SU-DHL-6 (cell line): Measurements from ENCODE around the gene KRTAP9-1.

Experiments used
- H2AFZ ChIP-seq: fragments of 200-600 bp; sonication (generic); 2 replicates; pipeline ENCODE4 v1.6.1; 2014; ENCODE audit warnings: low read depth, mild to moderate bottlenecking, moderate library complexity, mixed read lengths, antibody characterized with exemption, low read length; ENCODE audit not compliant: severe bottlenecking
- H3F3A ChIP-seq: fragments of 200-600 bp; shearing (Covaris generic); 2 replicates; pipeline ENCODE4 v1.6.0; 2016; ENCODE audit warnings: antibody characterized with exemption, mild to moderate bottlenecking; ENCODE audit not compliant: insufficient read depth
- H3K27ac ChIP-seq: fragments of 200-600 bp; sonication (generic); 2 replicates; pipeline ENCODE4 v1.5.1; 2016; ENCODE audit warnings: low read depth, mild to moderate bottlenecking, low read length, moderate library complexity, mixed read lengths
- H3K27me3 ChIP-seq: fragments of 200-600 bp; sonication (generic), shearing (Covaris generic); 2 replicates; pipeline ENCODE4 v1.6.0; 2014; ENCODE audit warnings: mild to moderate bottlenecking, low read length
- H3K36me3 ChIP-seq: fragments of 200-600 bp; sonication (generic); 2 replicates; pipeline ENCODE4 v1.6.1; 2014; ENCODE audit warnings: mild to moderate bottlenecking, low read length, mixed read lengths
- H3K4me2 ChIP-seq: fragments of 300-600, 200-600 bp; shearing (Covaris generic), sonication (generic); 2 replicates; pipeline ENCODE4 v1.6.0; 2014; ENCODE audit warnings: low read length, low read depth, mild to moderate bottlenecking; ENCODE audit not compliant: poor library complexity, severe bottlenecking
- H3K4me3 ChIP-seq: fragments of 200-600 bp; sonication (generic); 2 replicates; pipeline ENCODE4 v1.5.1; 2014; ENCODE audit warnings: antibody characterized with exemption, low read length, mild to moderate bottlenecking, mixed read lengths; ENCODE audit not compliant: insufficient read depth, poor library complexity, severe bottlenecking
- H3K79me2 ChIP-seq: fragments of 200-600 bp; sonication (generic); 2 replicates; pipeline ENCODE4 v1.6.1; 2014; ENCODE audit warnings: mild to moderate bottlenecking, low read length, moderate library complexity; ENCODE audit not compliant: insufficient read depth
- H3K9ac ChIP-seq: fragments of 200-600 bp; sonication (generic); 2 replicates; pipeline ENCODE4 v1.7.0; 2014; ENCODE audit warnings: mild to moderate bottlenecking, low read length
- H3K9me2 ChIP-seq: fragments of 200-600 bp; sonication (generic); replicated peaks from 2 replicates; pipeline ENCODE4 v1.6.1; 2014; ENCODE audit warnings: low read length; ENCODE audit not compliant: insufficient read depth
- H3K9me3 ChIP-seq: fragments of 200-600 bp; sonication (generic); 2 replicates; pipeline ENCODE4 v1.6.1; 2014; ENCODE audit warnings: low read length, mixed read lengths; ENCODE audit not compliant: insufficient read depth
- H4K20me1 ChIP-seq: fragments of 200-600 bp; sonication (generic); 2 replicates; pipeline ENCODE4 v1.6.1; 2014; ENCODE audit warnings: low read depth, mild to moderate bottlenecking, antibody characterized with exemption, low read length, moderate library complexity, mixed read lengths
- EZH2phosphoT487 ChIP-seq: fragments of 200-600 bp; sonication (generic), shearing (Covaris generic); conservative IDR thresholded peaks from 2 replicates; pipeline ENCODE4 v1.6.1; 2018; ENCODE audit warnings: mild to moderate bottlenecking, antibody characterized with exemption, low read length, moderate library complexity, mixed read lengths
- TF ChIP-seq, protein P1 (sequence below): fragments of 200-600 bp; sonication (generic); IDR thresholded peaks from one replicate; pipeline ENCODE4 v1.5.1; 2017; ENCODE audit warnings: antibody characterized with exemption, mild to moderate bottlenecking, low read length, moderate library complexity; ENCODE audit not compliant: insufficient read depth, poor library complexity, severe bottlenecking

Gene KRTAP9-1

GRCh38 chr17:41190328-41190727 is 641 bp downstream of the KRTAP9-1 start:
- Histone ChIP-seq H3F3A (no peaks in the 10 kb centered on the region), H2AFZ (no peak overlapping the region), H3K27ac (no peak overlapping the region), H3K4me2 (no peak overlapping the region), H3K27me3 (no peaks in the 10 kb centered on the region), H3K9ac (no peak overlapping the region), H3K9me3 (no peaks in the 10 kb centered on the region), H3K4me3 (no peak overlapping the region), H3K36me3 (no peaks in the 10 kb centered on the region), H3K9me2 (no peaks in the 10 kb centered on the region), H3K79me2 (no peaks in the 10 kb centered on the region), H4K20me1 (no peaks in the 10 kb centered on the region)
- TF ChIP-seq EZH2phosphoT487: no peak
- TF ChIP-seq, protein P1, sequence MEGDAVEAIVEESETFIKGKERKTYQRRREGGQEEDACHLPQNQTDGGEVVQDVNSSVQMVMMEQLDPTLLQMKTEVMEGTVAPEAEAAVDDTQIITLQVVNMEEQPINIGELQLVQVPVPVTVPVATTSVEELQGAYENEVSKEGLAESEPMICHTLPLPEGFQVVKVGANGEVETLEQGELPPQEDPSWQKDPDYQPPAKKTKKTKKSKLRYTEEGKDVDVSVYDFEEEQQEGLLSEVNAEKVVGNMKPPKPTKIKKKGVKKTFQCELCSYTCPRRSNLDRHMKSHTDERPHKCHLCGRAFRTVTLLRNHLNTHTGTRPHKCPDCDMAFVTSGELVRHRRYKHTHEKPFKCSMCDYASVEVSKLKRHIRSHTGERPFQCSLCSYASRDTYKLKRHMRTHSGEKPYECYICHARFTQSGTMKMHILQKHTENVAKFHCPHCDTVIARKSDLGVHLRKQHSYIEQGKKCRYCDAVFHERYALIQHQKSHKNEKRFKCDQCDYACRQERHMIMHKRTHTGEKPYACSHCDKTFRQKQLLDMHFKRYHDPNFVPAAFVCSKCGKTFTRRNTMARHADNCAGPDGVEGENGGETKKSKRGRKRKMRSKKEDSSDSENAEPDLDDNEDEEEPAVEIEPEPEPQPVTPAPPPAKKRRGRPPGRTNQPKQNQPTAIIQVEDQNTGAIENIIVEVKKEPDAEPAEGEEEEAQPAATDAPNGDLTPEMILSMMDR: no peak

DNA sequence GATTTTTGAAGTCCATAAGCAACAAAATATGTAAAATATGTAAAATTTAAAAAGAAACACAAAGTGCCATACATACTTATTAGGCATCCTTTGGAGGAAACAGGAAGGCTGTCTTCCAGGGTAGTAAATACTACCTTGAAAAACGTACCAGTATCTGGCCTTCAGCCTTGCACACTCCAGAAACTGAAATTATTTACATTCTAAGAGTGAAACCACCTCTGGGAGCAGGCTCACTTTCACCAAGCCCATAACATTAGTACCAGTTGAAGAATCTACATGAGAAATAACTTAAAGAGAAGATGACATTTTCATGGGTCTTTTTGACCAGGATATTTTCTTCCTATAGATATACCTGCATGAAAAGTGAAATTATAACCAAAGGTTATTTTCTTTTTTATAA is 6.4 kb downstream of the KRTAP9-1 start:
- no peak overlapping the region for H2AFZ ChIP-seq
- TF ChIP-seq, protein P1: no peak
- no peak for TF ChIP-seq EZH2phosphoT487
- H3K27me3 ChIP-seq: no peaks in the 10 kb centered on the region

DNA sequence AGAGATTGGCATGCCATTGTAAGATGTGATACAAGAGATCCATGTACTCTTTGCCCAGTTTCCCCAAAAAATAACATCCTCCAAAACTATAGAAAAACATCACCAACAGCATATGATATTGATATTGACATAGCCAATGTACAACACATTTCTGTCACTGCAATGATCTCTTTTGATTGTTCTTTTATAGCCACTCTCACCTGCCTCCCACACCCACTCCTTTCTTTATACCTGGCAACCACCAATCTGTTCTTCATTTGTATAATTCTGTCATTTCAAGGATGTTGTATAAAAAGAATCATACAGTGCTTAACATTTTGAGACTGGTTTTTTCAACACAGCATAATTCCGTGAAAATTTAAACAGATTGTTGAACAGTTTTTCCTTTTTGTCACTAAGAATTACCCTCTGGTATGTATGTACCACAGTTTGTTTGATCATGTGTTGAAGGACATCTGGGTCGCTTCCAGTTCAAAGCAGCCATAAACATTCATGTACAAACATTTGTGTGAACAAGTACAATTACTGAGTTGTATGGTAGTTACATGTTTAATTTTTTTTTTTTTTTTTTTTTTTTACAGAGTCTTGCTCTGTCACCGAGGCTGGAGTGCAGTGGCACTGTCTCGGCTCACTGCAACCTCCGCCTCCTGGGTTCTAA is 9.9 kb downstream of the KRTAP9-1 start:
- Histone ChIP-seq H3K9me2 (no peaks in the 10 kb centered on the region), H3K79me2 (no peaks in the 10 kb centered on the region), H3K9me3 (no peaks in the 10 kb centered on the region), H3K27ac (no peak overlapping the region), H3F3A (no peaks in the 10 kb centered on the region), H2AFZ (no peak overlapping the region), H3K4me2 (no peak overlapping the region), H3K36me3 (no peaks in the 10 kb centered on the region), H3K27me3 (no peaks in the 10 kb centered on the region), H4K20me1 (no peaks in the 10 kb centered on the region), H3K4me3 (no peak overlapping the region), H3K9ac (no peak overlapping the region)
- no peak for TF ChIP-seq EZH2phosphoT487
- TF ChIP-seq, protein P1: no peak

More for the DNA sequence above, 6.4 kb downstream of the KRTAP9-1 start:
- Histone ChIP-seq H3F3A (no peaks in the 10 kb centered on the region), H3K36me3 (no peaks in the 10 kb centered on the region), H3K79me2 (no peaks in the 10 kb centered on the region), H4K20me1 (no peaks in the 10 kb centered on the region), H3K9me3 (no peaks in the 10 kb centered on the region), H3K4me3 (no peak overlapping the region), H3K9me2 (no peaks in the 10 kb centered on the region), H3K27ac (no peak overlapping the region), H3K9ac (no peak overlapping the region), H3K4me2 (no peak overlapping the region)
